GM23248 (cell line): ENCODE results near the gene RASAL2. TPM values are rescaled to one million over a fixed set of nuclear protein-coding genes. Genes with fewer than 3 reads are reported as not detected.

Experiments used
- DNase-seq: peaks from one replicate; pipeline ENCODE4 v3.0.0-alpha.2; 2015
- H2AFZ ChIP-seq: fragments of 200-600 bp; sonication (generic); 2 replicates; pipeline ENCODE4 v1.6.1; 2016; ENCODE audit warnings: antibody characterized with exemption
- H3F3A ChIP-seq: fragments of 200-600 bp; sonication (generic); 2 replicates; pipeline ENCODE4 v1.6.1; 2016; ENCODE audit warnings: mild to moderate bottlenecking, antibody characterized with exemption, mixed run types; ENCODE audit not compliant: insufficient read depth
- H3K27ac ChIP-seq: fragments of 200-600 bp; sonication (generic); 2 replicates; pipeline ENCODE4 v1.5.1; 2016; ENCODE audit warnings: mild to moderate bottlenecking
- H3K27me3 ChIP-seq: fragments of 200-600 bp; sonication (generic); replicated peaks from 2 replicates; pipeline ENCODE4 v1.6.1; 2016; ENCODE audit warnings: mild to moderate bottlenecking; ENCODE audit not compliant: insufficient read depth
- H3K36me3 ChIP-seq: fragments of 200-600 bp; sonication (generic); 2 replicates; pipeline ENCODE4 v1.6.1; 2016; ENCODE audit warnings: low read depth, mild to moderate bottlenecking
- H3K4me1 ChIP-seq: fragments of 200-600 bp; sonication (generic); 2 replicates; pipeline ENCODE4 v1.6.1; 2016; ENCODE audit warnings: mild to moderate bottlenecking; ENCODE audit not compliant: insufficient read depth
- H3K4me2 ChIP-seq: fragments of 200-600 bp; sonication (generic); one replicate; pipeline ENCODE4 v1.6.1; 2016; ENCODE audit warnings: mild to moderate bottlenecking; ENCODE audit not compliant: unreplicated experiment
- H3K4me3 ChIP-seq: fragments of 200-600 bp; sonication (generic); 2 replicates; pipeline ENCODE4 v1.5.1; 2016; ENCODE audit warnings: mild to moderate bottlenecking
- H3K79me2 ChIP-seq: fragments of 200-600 bp; sonication (generic); 2 replicates; pipeline ENCODE4 v1.6.1; 2016; ENCODE audit warnings: mild to moderate bottlenecking; ENCODE audit not compliant: insufficient read depth
- H3K9ac ChIP-seq: fragments of 200-600 bp; sonication (generic); 2 replicates; pipeline ENCODE4 v1.6.1; 2016; ENCODE audit warnings: mild to moderate bottlenecking
- H3K9me2 ChIP-seq: fragments of 200-600 bp; sonication (generic); 2 replicates; pipeline ENCODE4 v1.6.1; 2016; ENCODE audit warnings: mixed run types, mild to moderate bottlenecking, moderate library complexity; ENCODE audit not compliant: insufficient read depth
- H3K9me3 ChIP-seq: fragments of 200-600 bp; sonication (generic); one replicate; pipeline ENCODE4 v1.6.1; 2017; ENCODE audit warnings: low read depth
- H4K20me1 ChIP-seq: fragments of 200-600 bp; sonication (generic); 2 replicates; pipeline ENCODE4 v1.6.0; 2016; ENCODE audit not compliant: insufficient read depth
- EZH2 ChIP-seq: fragments of 200-600 bp; sonication (generic); IDR thresholded peaks from 2 replicates; pipeline ENCODE4 v1.6.1; 2018; ENCODE audit warnings: antibody characterized with exemption, mild to moderate bottlenecking; ENCODE audit not compliant: insufficient read depth, poor library complexity, severe bottlenecking
- EZH2phosphoT487 ChIP-seq: fragments of 200-600 bp; sonication (generic); IDR thresholded peaks from 2 replicates; pipeline ENCODE4 v1.6.1; 2018; ENCODE audit warnings: antibody characterized with exemption, moderate library complexity, mild to moderate bottlenecking, low read depth; ENCODE audit not compliant: insufficient read depth
- WGBS, 2 experiments: methylation state at CpG; one replicate each; pipeline ENCODE4 v1.1.6; 2015 to 2017; ENCODE audit warnings: low lambda C conversion rate in 2 of 2, low coverage in 1 of 2; ENCODE audit errors: missing lambda C conversion rate in 2 of 2; 5-methylcytosine and 5-hydroxymethylcytosine counted together
- in situ Hi-C: fragments of 300-500 bp; cut with MboI; formaldehyde crosslinking; loops from 2 replicates; pipeline ENCODE4 v1.15.0; 2020
- polyA plus RNA-seq: library from polyadenylated mRNA; unstranded; fragments of >200 nt; fragmentation: Nextera tagmentation; extraction: Ambion mirVana; gene quantifications from 2 replicates; pipeline ENCODE4 v1.2.1, GENCODE V29; 2016
- total RNA-seq: library from RNA; depleted of rRNA; stranded (reverse); fragments of >200 nt; shearing (Covaris generic); gene quantifications from 2 replicates; pipeline ENCODE4 v1.2.3, GENCODE V29; 2014

Gene RASAL2
- total and polyA plus RNA-seq, 2 experiments from 2014 or later, result 10.1 to 23.1 TPM

DNA sequence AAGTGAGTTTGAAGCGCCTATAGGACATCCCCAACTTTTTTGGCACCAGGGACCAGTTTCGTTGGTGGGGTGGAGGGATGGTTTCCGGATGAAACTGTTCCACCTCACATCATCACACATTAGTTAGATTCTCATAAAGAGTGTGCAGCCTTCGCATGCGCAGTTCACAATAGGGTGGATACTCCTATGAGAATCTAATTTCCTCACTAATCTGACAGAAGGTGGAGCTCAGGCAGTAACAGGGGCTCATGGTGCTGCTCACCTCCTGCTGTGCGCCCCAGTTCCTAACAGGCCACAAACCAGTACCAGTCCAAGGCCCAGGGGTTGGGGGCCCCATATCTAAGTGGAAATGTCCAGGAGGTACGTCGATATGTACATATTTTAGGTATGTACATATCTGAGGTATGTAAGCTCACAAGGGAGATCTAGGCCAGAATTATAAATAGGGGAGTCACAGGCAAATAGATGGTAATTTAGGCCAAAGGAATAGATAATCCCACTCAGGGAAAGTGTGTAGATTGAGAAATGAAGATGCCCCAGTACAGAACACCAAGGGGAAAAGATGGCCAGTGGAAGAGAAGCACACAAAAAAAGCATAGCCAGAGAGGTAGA lies 27.5 kb upstream of the RASAL2 start:
- Histone ChIP-seq H4K20me1 (no peaks in the 10 kb centered on the region), H3K27me3 (no peaks in the 10 kb centered on the region), H3K9me3 (no peaks in the 10 kb centered on the region), H3K27ac (no peak overlapping the region), H3K36me3 (no peaks in the 10 kb centered on the region), H3K4me1 (peaks cover 4% of the 10 kb centered on the region), H3K9me2 (no peaks in the 10 kb centered on the region), H3K4me3 (no peak overlapping the region), H3K4me2 (no peak overlapping the region), H3F3A (peaks cover 5% of the 10 kb centered on the region), H2AFZ (no peak overlapping the region), H3K9ac (no peak overlapping the region), H3K79me2 (no peaks in the 10 kb centered on the region)
- WGBS, 2 experiments, result 96 to 97% methylated on average over 8 of the region's 8 CpGs
- TF ChIP-seq EZH2phosphoT487 (no peak), EZH2 (no peak)
- no peak for DNase-seq
- in situ Hi-C loops, result no loop called here

DNA sequence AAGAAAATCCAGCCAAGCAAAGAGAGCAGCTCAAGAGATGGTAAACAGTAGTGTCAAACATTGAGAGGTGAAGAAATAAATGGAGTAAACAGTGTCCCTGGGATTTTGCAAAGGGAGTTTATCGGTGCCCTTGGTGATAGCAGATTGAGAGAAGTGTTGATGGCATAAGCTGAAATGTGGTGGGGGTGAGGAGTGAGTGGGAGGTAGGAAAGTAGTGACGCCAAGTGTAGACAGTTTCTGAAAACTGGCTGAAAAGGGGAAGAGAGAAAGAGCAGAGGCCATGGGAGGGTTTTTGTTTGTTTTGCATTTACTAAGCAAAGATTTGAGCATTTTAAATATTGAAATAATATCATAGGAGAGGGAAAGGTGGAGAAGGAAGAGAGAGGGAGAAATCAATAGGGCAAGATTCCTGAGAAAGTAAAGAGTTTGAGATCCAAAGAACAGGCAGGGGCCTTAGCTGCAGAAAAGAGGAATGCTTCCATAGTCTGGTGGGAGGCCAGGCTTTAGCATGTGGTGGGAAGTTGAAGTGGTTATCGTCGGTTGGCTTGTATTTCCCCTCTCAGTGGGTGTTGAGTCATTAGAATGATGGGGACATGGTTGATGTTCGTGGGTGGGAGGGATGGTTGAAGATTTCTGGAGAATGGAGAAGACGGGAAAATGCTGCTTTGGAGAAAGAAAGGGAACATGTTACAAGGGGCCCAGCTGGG lies 26.8 kb upstream of the RASAL2 start:
- no peaks in the 10 kb centered on the region for H3K36me3 ChIP-seq
- 79 to 82% methylated on average over 6 of the region's 6 CpGs for WGBS, 2 experiments
- no peaks in the 10 kb centered on the region for H4K20me1 ChIP-seq
- no peak overlapping the region for H3K4me2 ChIP-seq
- H3K9me2 ChIP-seq, result no peaks in the 10 kb centered on the region
- in situ Hi-C loops, result no loop called here
- H3F3A ChIP-seq, result no peaks in the 10 kb centered on the region
- no peak overlapping the region for H3K4me3 ChIP-seq
- H3K27ac ChIP-seq, result no peak overlapping the region
- no peaks in the 10 kb centered on the region for H3K4me1 ChIP-seq
- H3K27me3 ChIP-seq, result no peaks in the 10 kb centered on the region
- DNase-seq, result no peak
- TF ChIP-seq EZH2phosphoT487 (no peak), EZH2 (no peak)
- H3K9me3 ChIP-seq, result no peaks in the 10 kb centered on the region
- H3K79me2 ChIP-seq, result no peaks in the 10 kb centered on the region
- H2AFZ ChIP-seq, result no peak overlapping the region
- H3K9ac ChIP-seq, result no peak overlapping the region

DNA sequence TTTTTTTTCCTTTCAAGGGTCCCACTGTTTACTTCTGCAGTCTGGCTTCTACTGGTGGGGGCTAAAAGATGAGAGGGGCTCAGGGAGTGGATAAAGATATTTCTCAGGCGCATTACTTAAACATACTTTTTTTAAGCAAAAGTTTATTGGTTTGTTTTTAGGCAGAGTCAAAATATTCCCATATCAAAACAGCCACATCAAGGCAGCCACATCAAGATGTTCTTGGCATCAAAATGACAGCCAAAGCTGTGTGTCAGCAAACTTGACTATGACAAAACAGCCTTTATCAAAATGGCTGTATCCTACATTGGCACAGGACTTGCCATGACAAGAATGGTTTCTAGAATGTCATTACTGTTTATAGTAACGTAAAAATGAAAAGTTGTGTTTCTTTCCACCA lies 22.1 kb upstream of the RASAL2 start:
- in situ Hi-C loops, result no loop called here
- H3K4me2 ChIP-seq, result no peak overlapping the region
- no peaks in the 10 kb centered on the region for H3K27me3 ChIP-seq
- no peaks in the 10 kb centered on the region for H3F3A ChIP-seq
- TF ChIP-seq EZH2 (no peak), EZH2phosphoT487 (no peak)
- H3K4me3 ChIP-seq, result no peak overlapping the region
- H3K27ac ChIP-seq, result no peak overlapping the region
- no peaks in the 10 kb centered on the region for H4K20me1 ChIP-seq
- H2AFZ ChIP-seq, result no peak overlapping the region
- no peaks in the 10 kb centered on the region for H3K36me3 ChIP-seq
- H3K9me3 ChIP-seq, result no peaks in the 10 kb centered on the region
- H3K9me2 ChIP-seq, result no peaks in the 10 kb centered on the region
- WGBS, 2 experiments, result 98 to 100% methylated on average over 2 of the region's 2 CpGs
- no peaks in the 10 kb centered on the region for H3K79me2 ChIP-seq
- H3K9ac ChIP-seq, result no peak overlapping the region
- H3K4me1 ChIP-seq, result no peaks in the 10 kb centered on the region
- no peak for DNase-seq

DNA sequence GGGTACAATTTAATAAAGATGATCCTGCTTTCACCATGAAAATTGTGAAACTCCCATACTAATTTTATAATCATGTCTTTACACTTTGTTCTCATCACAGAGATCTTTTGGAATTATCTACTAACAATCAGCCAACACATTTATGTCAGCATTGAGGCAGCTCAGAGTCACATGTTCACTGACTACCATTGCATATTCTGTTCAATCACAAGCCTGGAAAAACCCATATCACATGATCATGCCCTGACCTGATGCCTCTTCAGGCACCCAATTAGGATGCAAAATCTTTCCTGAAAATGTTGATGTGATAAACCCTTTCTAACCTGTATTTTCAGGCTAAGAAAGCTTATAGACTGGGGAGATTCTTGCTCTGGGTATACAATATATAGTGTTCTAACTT lies 21.6 kb upstream of the RASAL2 start:
- Histone ChIP-seq H3K9ac (no peak overlapping the region), H3K9me2 (no peaks in the 10 kb centered on the region), H3K4me1 (no peaks in the 10 kb centered on the region), H3K27me3 (no peaks in the 10 kb centered on the region), H3K79me2 (no peaks in the 10 kb centered on the region), H3K4me3 (no peak overlapping the region), H3K27ac (no peak overlapping the region), H3K36me3 (no peaks in the 10 kb centered on the region), H4K20me1 (no peaks in the 10 kb centered on the region), H2AFZ (no peak overlapping the region), H3K9me3 (no peaks in the 10 kb centered on the region), H3K4me2 (no peak overlapping the region), H3F3A (no peaks in the 10 kb centered on the region)
- no peak for DNase-seq
- in situ Hi-C loops, result no loop called here
- TF ChIP-seq EZH2 (no peak), EZH2phosphoT487 (no peak)

DNA sequence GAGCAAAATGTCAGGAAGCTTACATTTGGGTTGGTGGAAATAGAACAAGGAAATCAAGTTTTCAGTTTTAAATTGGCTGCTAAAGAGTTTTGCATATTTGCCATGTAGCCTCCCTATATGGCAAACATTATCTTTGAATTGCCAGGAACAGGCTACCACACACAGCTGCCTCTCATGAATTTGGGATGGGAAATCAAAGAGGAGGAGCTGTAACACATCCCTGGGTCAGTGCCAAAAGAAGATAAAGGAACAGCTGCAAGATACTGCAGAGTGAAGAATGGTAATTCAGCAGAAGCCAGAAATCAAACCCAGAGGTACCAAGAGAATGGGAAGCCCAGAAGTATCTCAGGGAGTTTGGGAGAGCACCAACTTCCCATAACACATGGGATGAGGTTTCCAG lies 18.6 kb upstream of the RASAL2 start:
- no peaks in the 10 kb centered on the region for H3K27me3 ChIP-seq
- no peaks in the 10 kb centered on the region for H3K9me2 ChIP-seq
- no peaks in the 10 kb centered on the region for H3K4me1 ChIP-seq
- no peaks in the 10 kb centered on the region for H3K9me3 ChIP-seq
- no peaks in the 10 kb centered on the region for H4K20me1 ChIP-seq
- TF ChIP-seq EZH2 (no peak), EZH2phosphoT487 (no peak)
- H3K27ac ChIP-seq, result no peak overlapping the region
- no peak overlapping the region for H3K9ac ChIP-seq
- no peak overlapping the region for H3K4me3 ChIP-seq
- no peak overlapping the region for H3K4me2 ChIP-seq
- no peaks in the 10 kb centered on the region for H3F3A ChIP-seq
- no peak overlapping the region for H2AFZ ChIP-seq
- DNase-seq, result no peak
- H3K36me3 ChIP-seq, result no peaks in the 10 kb centered on the region
- in situ Hi-C loops, result no loop called here
- no peaks in the 10 kb centered on the region for H3K79me2 ChIP-seq
